Stimulated activated CD4-positive, alpha-beta T cell treated with anti-CD3 and anti-CD28 coated beads, Interleukin-15, amount 100 ng/mL, for 1 hour (primary cell): ENCODE results near the gene HACL1.
"Not testable (repeated sequence)": the region's sequence is repeated elsewhere in the genome, so short reads cannot be mapped to it uniquely, and the experiment has no call there.

ENCODE experiments used
- DNase-seq, 2 donors: peaks; one replicate each; pipeline ENCODE4 v3.0.0-alpha.2; 2020; ENCODE audit warnings: low read depth in 1 of 2, low spot score in 1 of 2

Gene HACL1

DNA sequence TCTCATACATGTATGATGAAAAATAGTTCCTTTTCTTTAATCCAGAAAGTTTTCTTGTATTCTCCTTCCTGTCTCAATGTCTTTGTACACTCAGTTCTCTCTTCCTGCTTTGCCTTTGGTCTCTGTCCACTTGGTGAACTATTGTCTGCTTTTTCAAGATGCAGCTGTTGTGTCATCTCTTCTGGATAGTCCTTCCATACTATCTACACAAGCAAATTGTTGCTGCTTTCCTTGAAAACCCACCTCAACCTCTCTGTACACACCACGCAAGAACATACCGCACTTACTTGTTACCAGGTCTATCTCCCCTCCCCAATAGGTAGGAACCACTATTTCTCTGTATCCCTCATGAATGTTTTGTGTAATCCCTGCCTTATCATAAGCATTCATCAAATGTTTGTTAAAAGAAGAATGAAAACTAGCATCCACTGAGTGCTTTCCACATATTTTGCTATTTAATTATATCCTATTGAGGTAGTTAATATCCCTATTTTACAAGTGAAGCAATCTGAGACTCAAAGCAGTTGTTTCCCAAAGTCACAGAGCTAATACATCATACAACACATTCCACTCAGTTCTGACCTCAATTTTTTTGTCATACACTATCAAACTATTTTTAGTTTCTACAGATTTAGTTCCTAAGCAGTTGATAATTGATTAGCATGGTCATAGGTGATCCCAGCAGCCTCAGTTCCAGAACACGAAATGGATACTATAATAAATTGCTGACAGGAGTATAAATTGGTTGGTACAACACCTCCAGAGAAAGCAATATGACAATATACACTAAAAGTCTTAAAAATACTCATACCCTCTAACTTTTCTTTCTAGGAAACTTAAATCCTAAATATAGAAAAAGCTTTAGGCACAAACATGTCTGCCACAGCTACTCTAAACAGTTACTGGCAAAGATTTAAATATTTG lies 19.6 kb downstream of the HACL1 start:
- DNase-seq: no peak

DNA sequence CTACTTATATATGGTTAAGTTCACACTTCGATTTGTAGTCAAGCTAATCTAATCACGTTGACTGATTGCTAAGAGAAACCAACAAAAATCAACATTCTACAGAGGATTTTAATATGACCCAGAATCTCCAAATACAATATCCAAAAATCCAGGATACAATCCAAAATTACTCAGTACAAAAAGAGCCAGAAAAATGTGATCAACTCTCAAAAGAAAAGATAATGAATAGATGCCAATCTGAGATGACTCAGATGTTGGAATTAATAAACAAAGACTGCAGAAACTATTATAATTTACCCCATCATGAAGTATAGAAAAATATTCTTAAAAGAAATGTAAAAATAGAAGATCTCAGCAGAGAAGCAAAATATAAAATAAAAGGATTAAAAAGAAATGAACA lies 22.3 kb downstream of the HACL1 start:
- DNase-seq: no peak

DNA sequence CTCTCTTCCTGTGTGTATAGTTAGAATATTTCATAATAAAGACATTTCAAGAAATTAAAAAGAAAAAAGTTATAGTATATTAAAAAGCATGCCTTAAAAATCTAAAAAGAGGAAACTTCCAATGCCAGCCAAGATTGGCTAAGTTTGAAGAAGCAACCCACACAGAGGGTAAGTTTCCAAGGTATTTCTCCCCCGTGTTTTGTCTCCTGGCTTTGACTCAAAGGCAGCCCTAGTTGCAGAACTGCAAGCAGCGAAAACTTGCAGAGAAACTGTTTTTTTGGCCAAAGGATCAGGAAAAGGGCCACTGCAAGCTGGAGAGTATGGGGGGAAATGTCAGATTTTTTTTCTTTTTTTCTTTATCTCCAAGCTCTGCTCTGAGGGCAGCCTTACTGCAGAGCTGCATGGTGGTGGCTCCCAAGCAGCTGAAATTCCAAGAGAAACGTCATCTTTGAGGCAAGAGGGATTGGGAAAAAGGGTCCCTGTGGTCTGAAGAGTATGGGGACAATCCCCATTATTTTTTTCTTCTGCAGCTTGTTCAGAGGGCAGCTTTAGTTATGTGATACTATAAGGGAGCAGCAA lies 23.0 kb downstream of the HACL1 start:
- no peak for DNase-seq

DNA sequence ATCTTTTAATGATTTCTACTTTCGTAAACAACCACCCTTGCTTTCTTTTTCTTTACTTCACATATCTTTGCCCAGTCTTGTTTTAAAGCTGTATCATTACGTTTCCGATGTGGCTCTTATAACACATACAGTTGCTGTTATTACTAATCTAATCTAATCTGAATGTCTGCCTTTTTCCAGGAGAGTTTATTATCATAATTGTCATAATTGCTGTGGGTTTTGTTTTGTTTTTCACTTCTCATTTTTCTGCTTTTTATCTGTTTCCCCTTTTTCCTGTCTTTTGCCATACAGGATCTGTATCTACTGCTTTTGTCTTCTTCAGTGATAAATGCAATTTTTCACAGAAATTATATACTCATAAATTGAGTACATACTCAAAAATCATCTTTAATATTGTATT lies 24.9 kb downstream of the HACL1 start:
- DNase-seq: no peak

DNA sequence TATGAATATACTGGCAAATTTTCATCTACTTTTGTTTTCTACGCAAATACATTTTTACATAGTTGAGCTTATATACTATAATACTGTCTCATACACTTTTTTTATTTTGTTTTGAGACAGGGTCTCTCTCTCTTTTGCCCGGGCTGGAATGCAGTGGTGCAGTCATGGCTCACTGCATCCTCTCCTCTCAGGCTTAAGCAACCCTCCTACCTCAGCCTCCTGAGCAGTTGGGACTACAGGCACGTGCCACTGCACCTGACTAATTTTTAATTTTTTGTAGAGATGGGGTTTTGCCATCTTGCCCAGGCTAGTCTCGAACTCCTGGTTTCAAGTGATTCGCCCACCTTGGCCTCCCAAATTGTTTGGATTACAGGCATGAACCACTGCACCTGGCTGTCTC lies 25.9 kb downstream of the HACL1 start:
- no peak for DNase-seq

DNA sequence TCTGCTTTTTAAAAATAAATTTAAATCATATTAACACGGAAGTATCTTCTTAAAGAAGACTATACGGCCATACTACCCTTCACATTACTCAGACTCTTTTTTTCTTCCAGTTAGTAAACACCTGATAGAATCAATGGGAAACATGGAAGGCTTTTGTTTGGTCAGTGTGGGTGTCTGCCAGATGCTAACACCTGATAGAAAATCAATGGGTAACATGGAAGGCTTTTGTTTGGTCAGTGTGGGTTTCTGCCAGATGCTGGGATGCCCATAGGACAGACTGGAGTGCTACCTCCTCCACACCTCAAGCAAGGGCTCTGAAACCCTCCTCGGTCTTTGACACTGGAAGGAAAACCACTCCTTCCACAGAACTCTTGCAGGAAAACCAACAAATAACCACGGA lies 29.2 kb downstream of the HACL1 start:
- no peak for DNase-seq

DNA sequence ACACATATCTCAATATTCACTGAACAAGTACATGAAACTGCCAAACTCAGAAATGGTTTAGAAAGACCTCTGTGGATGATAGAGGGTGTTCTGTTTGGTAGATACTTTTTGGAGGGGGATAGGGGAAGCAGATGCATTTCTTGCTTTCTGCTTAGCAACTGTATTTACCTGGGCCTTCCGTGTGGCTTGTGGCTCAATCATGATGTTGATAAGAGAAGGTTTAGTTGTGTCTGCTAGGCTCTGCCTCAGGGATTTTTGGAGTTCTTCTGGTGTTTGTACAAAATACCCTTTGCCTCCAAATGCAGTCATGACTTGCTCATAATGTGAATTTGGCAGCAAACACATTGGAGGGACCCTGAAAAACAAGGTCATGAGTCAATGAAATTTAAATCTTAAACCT lies 38.2 kb downstream of the HACL1 start:
- DNase-seq: no peak

DNA sequence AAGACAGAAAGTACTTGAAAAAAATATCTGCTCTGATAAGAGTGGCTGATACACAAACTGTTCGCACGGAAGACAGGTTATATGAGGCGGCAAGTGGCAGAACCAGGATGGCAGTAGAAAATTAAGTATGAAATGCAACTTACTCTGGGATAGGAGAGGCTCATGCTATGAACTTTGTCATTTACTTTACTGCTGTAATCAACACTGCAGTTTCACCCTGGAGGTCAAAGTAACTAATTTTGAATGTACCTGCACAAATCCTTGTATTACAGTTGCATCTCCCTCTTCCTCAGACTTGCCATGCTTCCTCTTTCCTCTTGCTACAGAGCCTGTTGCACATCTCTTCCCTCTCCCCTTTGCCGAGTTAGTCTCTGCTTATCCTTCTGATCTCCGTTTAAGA lies 38.8 kb downstream of the HACL1 start:
- DNase-seq: no peak

DNA sequence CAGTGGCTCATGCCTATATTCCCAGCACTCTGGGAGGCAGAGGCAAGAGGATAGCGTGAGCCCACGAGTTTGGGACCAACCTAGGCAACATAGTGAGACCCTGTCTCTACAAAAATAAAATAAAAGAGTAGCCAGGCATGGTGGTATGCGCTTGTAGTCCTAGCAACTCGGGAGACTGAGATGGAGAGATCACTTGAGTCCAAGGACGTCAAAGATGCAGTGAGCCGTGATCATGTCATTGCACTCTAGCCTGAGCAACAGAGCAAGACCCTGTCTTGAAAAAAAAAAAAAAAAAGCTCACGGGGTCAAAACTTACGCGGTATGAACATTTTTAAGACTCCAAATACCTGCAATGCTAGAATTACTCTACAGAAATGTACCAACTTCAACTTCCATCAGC lies 42.8 kb downstream of the HACL1 start:
- no peak for DNase-seq

DNA sequence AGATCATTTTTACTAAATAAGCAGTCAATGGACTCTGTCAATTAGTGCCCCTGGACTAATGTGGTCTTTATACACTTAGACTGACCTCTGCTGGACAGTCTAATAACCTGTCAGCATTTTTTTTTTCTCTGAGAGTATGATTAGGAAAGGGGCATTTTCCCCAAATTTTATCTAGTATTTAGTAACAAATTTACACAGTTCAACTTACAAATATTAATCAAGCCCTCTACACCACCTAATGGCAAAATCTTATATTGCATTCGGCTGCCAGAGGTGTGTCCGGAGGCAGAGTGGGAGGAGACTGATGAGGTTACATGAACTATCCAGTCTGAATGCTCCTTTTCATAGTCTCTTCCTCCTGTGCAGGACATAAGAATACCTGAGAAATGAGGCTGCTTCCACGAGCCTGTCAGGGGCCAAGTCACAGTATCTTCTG lies 43.8 kb downstream of the HACL1 start:
- no peak for DNase-seq

DNA sequence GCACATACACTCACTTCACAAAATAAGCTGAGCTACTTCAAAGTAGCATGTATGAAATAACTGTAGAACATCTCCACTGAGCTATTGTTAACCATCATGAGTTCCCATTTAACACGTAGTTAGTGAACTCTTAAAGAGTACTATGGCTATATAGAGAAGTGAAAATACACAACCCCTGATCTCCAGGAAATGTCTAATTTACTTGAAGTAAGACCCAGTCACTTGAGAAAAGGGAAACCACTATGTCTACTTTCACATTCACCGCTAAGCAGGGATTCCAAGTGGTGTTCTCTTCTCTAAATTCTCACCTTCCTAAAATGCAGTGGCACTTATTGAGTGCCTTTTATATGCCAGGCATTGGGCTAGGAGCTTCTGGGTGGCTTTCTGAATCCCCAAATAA lies 44.9 kb downstream of the HACL1 start:
- no peak for DNase-seq

DNA sequence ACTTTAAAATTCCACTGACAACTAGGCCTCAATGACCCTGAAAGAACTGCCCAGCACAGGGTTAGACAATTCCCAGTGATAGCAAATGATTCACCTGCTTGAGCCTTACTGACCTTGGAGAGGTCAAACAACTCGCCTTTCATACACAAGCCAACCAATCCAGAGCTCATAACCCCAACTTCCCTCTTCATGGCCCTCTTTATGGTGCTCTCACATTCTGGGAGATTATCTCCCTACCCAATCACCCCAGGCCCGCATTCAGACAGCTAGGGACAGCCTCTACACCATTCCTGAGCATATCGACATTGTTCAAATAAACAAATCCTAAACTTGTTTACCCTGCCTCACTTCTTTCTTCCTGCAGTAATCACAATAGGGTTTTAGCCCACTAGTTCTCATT lies 47.6 kb downstream of the HACL1 start:
- DNase-seq: no peak

DNA sequence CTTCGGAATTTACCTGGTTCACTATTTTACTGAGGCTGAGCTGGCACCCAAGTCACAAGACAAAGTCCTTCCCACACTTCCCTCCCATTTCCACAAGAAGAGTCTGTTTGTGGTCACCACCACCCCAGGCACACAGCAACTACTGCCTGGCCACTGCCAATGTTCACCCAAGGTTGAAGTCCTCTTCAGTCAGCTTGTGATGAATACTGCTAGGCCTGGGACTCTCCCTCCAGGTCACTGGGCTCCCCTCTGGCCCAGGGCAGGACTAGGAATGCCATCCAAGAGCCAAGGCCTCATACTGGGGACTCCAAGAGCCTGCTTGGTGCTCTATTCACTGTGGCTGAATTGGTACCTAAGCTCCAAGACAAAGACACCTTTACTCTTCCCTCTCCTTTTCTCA lies 49.5 kb downstream of the HACL1 start:
- DNase-seq: no peak

DNA sequence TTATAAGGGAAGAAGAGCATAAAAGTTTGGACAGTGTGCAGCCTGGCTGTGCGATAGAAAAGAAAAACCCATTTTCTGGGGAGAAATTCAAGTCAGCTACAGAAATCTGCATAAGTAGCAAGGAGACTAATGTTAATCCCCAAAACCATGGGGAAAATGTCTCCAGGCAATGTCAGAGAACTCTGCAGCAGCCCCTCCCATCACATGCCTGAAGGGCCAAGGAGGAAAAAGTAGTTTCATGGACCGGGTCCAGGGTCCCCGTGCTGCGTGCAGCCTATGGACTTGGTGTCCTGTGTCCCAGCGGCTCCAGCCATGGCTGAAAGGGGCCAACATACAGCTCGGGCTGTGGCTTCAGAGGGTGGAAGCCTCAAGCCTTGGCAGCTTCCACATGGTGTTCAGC lies 51.5 kb downstream of the HACL1 start:
- DNase-seq: no peak

DNA sequence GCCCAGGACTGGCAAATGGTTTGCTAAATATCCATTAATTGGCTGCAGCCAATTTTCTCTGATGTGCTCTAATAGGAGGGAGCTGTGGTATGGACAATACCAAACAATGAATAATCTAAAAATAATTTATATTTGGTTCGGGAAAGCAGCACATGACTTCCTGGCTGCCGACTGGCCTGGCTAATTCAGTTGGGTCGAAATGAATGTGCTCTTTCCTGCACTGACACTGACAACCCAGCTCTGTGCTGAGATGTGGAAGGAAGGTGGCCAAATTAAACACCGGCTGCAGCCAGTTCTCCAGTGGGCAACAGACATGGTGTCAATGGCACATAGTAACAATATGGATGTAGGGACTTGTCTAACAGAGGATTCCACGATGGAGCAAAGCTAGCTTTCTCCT lies 58.8 kb downstream of the HACL1 start:
- DNase-seq: no peak

DNA sequence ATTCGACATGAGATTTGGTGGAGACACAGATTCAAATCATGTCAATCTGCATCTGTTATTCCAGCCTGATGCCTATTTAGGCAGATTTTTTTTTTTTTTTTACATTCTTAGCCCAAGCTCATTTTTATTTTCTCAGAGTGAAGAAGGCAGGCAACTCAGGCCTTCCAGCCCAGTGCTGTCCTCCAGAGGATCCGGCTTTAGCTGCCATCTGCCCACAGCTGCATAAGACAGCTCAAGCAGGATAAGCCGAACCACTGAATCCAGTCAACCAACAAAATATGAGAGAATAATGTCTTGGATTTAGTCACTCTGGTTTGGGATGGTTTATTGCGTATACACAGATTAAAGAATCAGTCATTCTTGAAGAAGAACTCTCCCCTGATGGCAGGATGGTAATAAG lies 60.0 kb downstream of the HACL1 start:
- no peak for DNase-seq

DNA sequence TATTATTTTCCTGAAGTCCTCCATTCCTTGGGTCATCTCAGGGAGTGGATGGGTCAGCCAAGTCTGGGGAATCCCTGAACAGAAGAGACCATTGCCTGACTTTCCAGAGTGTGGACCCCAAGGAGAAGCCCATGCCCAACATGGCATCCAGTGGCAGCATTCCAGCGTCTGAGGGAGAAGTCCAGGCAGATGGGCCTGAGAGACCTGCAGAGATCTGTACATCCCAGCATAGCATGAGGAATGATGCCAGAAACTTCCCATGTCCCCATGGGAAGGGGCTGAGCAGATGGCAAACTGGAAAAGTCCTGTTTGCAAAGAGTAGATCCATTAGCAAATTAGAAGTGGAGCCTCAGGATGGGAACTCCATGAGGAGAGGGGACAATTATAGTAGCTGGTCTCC lies 62.3 kb downstream of the HACL1 start:
- DNase-seq: no peak

DNA sequence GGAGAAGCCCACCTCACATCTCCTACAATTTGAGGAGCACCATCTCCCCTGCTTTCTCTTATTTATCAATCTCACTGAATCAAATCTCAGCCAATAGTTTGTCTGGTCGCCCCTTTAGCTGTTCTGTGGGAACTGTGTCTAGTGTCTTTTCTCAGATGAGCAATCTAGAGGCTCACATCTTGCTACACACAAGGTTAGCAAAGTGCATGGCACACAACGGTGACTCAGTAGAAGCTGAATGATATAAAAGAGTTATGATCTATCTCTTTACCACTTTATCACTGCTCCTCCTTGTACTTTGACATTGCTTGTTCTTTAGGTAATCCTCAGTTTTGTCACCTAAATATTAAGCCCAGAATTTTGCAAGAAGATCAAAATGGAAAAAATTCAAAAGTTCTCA lies 63.0 kb downstream of the HACL1 start:
- no peak for DNase-seq

DNA sequence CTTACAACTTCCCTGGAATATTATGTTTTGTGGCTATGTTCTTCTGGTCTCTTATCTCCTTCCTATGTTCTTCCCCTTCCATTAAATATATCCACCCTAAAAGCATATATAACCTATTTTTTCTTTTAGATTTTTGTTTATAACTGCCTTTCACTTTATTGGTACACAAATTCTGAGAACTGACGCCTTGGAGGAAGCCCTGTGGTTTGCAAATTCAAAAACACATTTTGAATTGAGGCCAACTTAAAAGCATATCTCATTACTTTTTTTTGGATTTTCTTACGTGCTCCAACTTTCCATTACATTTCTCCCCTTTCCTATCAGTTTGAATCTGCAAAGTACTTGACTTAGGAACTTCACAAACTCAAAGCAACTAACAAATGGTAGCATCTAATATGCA lies 64.5 kb downstream of the HACL1 start:
- DNase-seq: no peak

DNA sequence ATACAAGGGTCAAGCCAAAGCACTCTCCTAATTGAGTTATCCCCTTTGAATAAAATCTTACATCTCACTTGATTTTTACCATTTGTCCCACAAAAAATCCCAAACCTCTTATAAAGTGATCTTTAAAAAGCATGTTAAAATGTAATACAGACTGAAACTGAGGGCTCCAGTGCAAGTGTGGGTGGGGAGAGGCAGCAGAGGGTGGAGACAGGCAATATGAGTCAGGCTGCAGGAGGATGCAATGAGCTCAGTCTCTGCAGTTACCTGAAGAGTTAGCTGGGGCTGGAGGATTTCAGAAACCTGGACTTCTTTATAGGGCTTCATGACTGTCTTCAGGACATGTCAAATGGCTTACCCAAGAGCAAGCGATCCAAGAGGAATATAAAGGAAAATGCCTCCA lies 65.6 kb downstream of the HACL1 start:
- peak in 1 of 2 donors; percentile 19 for DNase-seq

DNA sequence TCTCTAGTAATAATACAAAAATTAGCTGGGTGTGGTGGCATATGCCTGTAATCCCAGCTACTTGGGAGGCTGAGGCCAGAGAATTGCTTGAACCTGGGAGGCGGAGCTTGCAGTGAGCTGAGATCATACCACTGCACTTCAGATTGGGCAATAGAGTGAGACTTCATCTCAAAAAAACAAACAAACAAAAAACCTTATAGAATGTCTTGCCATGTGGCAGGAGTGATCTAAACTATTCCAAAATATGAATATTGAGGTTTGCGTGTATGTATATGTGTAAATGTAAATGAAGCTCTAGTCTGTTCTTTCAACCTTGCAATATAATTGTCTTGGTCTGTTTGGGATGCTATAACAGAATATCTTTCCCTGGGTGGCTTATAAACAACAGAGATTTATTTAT lies 68.8 kb downstream of the HACL1 start:
- not testable (repeated sequence) for DNase-seq

DNA sequence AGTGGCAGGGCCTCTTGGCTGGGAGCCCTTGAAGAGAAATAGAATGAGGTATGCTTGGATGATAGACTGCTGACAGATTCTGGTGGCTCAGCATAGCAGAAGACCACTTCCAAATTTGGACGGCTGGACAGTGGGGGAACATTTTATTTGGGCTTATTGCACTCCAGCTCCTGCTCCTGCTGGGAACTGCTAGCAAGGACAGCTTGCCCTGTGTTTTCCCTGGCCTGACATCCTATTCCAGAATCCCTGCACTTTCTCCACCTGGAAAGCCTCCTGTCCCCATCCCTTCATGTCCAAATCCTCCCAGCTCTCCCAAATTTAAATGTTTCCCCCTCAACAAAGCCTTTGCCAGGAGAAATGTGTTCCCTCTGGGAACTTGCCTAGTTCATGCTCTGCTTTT lies 70.0 kb downstream of the HACL1 start:
- no peak for DNase-seq
